ENCODE results near the gene BRD1.

DNA sequence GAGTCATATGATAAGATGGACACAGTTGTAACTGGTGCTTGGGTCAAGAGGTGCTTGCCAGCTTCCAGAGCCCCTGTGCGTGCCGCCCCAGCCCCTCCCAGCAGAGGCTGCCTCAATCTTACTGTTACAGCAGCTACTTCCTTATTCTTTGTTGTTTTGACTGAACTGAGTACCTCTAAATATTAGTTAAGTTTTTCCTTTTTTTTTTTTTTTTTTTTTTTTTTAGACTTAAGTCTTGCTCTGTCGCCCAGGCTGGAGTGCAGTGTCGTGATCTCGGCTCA lies 34.8 kb upstream of the BRD1 start:
- TF ChIP-seq POLR2A (IDR thresholded peaks at IDR 0.05) = no peak
- TF ChIP-seq, protein P1, sequence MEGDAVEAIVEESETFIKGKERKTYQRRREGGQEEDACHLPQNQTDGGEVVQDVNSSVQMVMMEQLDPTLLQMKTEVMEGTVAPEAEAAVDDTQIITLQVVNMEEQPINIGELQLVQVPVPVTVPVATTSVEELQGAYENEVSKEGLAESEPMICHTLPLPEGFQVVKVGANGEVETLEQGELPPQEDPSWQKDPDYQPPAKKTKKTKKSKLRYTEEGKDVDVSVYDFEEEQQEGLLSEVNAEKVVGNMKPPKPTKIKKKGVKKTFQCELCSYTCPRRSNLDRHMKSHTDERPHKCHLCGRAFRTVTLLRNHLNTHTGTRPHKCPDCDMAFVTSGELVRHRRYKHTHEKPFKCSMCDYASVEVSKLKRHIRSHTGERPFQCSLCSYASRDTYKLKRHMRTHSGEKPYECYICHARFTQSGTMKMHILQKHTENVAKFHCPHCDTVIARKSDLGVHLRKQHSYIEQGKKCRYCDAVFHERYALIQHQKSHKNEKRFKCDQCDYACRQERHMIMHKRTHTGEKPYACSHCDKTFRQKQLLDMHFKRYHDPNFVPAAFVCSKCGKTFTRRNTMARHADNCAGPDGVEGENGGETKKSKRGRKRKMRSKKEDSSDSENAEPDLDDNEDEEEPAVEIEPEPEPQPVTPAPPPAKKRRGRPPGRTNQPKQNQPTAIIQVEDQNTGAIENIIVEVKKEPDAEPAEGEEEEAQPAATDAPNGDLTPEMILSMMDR (IDR thresholded peaks at IDR 0.05) = no peak
